ENCODE results near the gene SNRNP25.

Gene SNRNP25

GRCh38 chr16:92431-93339, 39.1 kb downstream of the SNRNP25 start:
- DNase-seq (ENCODE audit: low read depth in 1 of 2, low spot score in 1 of 2) = no peak
- TF ChIP-seq JUND (IDR thresholded peaks at IDR 0.05; ENCODE audit: low read depth) = no peak
- in situ Hi-C loops (cut with HindIII; ENCODE audit: low pct_unique_long_range_greater_than_20kb, low sequenced_read_pairs) = no loop called here

GRCh38 chr16:94918-95265, 41.3 kb downstream of the SNRNP25 start:
- in situ Hi-C loops (cut with HindIII; ENCODE audit: low pct_unique_long_range_greater_than_20kb, low sequenced_read_pairs) = no loop called here
- no peak for TF ChIP-seq JUND (IDR thresholded peaks at IDR 0.05; ENCODE audit: low read depth)

GRCh38 chr16:96935-97381, 43.3 kb downstream of the SNRNP25 start:
- DNase-seq (ENCODE audit: low read depth in 1 of 2, low spot score in 1 of 2) = peak; percentile 89 to 92
- no peak for TF ChIP-seq JUND (IDR thresholded peaks at IDR 0.05; ENCODE audit: low read depth)
- in situ Hi-C loops (cut with HindIII; ENCODE audit: low pct_unique_long_range_greater_than_20kb, low sequenced_read_pairs) = no loop called here

More at GRCh38 chr16:94918-95265, 41.3 kb downstream of the SNRNP25 start:
- DNase-seq (ENCODE audit: low read depth in 1 of 2, low spot score in 1 of 2) = no peak

- TF ChIP-seq JUND (IDR thresholded peaks at IDR 0.05; ENCODE audit: low read depth) = no peak
- DNase-seq (ENCODE audit: low read depth in 1 of 2, low spot score in 1 of 2) = no peak
- in situ Hi-C loops (cut with HindIII; ENCODE audit: low pct_unique_long_range_greater_than_20kb, low sequenced_read_pairs) = no loop called here
Observed at GRCh38 chr16:97822-98221, 44.2 kb downstream of the SNRNP25 start.

GRCh38 chr16:100989-101388, 47.4 kb downstream of the SNRNP25 start:
- no peak for TF ChIP-seq JUND (IDR thresholded peaks at IDR 0.05; ENCODE audit: low read depth)
- no peak for DNase-seq (ENCODE audit: low read depth in 1 of 2, low spot score in 1 of 2)
- in situ Hi-C loops (cut with HindIII; ENCODE audit: low pct_unique_long_range_greater_than_20kb, low sequenced_read_pairs) = no loop called here

GRCh38 chr16:101586-101985, 48.0 kb downstream of the SNRNP25 start:
- in situ Hi-C loops (cut with HindIII; ENCODE audit: low pct_unique_long_range_greater_than_20kb, low sequenced_read_pairs) = no loop called here
- no peak for TF ChIP-seq JUND (IDR thresholded peaks at IDR 0.05; ENCODE audit: low read depth)
- no peak for DNase-seq (ENCODE audit: low read depth in 1 of 2, low spot score in 1 of 2)

GRCh38 chr16:102060-102855, 48.6 kb downstream of the SNRNP25 start:
- TF ChIP-seq JUND (IDR thresholded peaks at IDR 0.05; ENCODE audit: low read depth) = no peak
- DNase-seq (ENCODE audit: low read depth in 1 of 2, low spot score in 1 of 2) = no peak
- in situ Hi-C loops (cut with HindIII; ENCODE audit: low pct_unique_long_range_greater_than_20kb, low sequenced_read_pairs) = no loop called here

GRCh38 chr16:104355-104754, 50.7 kb downstream of the SNRNP25 start:
- in situ Hi-C loops (cut with HindIII; ENCODE audit: low pct_unique_long_range_greater_than_20kb, low sequenced_read_pairs) = no loop called here
- no peak for TF ChIP-seq JUND (IDR thresholded peaks at IDR 0.05; ENCODE audit: low read depth)
- DNase-seq (ENCODE audit: low read depth in 1 of 2, low spot score in 1 of 2) = no peak

- no peak for DNase-seq (ENCODE audit: low read depth in 1 of 2, low spot score in 1 of 2)
- no peak for TF ChIP-seq JUND (IDR thresholded peaks at IDR 0.05; ENCODE audit: low read depth)
- in situ Hi-C loops (cut with HindIII; ENCODE audit: low pct_unique_long_range_greater_than_20kb, low sequenced_read_pairs) = no loop called here
Observed at GRCh38 chr16:104928-105327, 51.3 kb downstream of the SNRNP25 start.

- in situ Hi-C loops (cut with HindIII; ENCODE audit: low pct_unique_long_range_greater_than_20kb, low sequenced_read_pairs) = no loop called here
- no peak for TF ChIP-seq JUND (IDR thresholded peaks at IDR 0.05; ENCODE audit: low read depth)
- no peak for DNase-seq (ENCODE audit: low read depth in 1 of 2, low spot score in 1 of 2)
Observed at GRCh38 chr16:105521-105920, 51.9 kb downstream of the SNRNP25 start.

- no peak for TF ChIP-seq JUND (IDR thresholded peaks at IDR 0.05; ENCODE audit: low read depth)
- DNase-seq (ENCODE audit: low read depth in 1 of 2, low spot score in 1 of 2) = peak; percentile 59 to 83
- in situ Hi-C loops (cut with HindIII; ENCODE audit: low pct_unique_long_range_greater_than_20kb, low sequenced_read_pairs) = no loop called here
Observed at GRCh38 chr16:106623-107324, 53.1 kb downstream of the SNRNP25 start.
